Ishikawa (cell line): ENCODE measurements around the gene FASN.

Experiments used
- CEBPB ChIP-seq: IDR thresholded peaks from 2 replicates; pipeline ENCODE4 v1.6.1; 2012
- CREB1 ChIP-seq: IDR thresholded peaks from 2 replicates; pipeline ENCODE4 v1.6.1; 2012; ENCODE audit warnings: low read depth
- EGR1 ChIP-seq: IDR thresholded peaks from 2 replicates; pipeline ENCODE4 v1.6.1; 2012
- EP300 ChIP-seq: IDR thresholded peaks from 2 replicates; pipeline ENCODE4 v1.6.1; 2012; ENCODE audit warnings: borderline replicate concordance
- FOXM1 ChIP-seq: IDR thresholded peaks from 2 replicates; pipeline ENCODE4 v1.6.1; 2012; ENCODE audit warnings: low read depth, borderline replicate concordance
- MAX ChIP-seq: IDR thresholded peaks from 2 replicates; pipeline ENCODE4 v1.6.1; 2012
- NFIC ChIP-seq: IDR thresholded peaks from 2 replicates; pipeline ENCODE4 v1.6.1; 2012
- RAD21 ChIP-seq: IDR thresholded peaks from 2 replicates; pipeline ENCODE4 v1.6.1; 2012; ENCODE audit warnings: low read depth
- REST ChIP-seq: IDR thresholded peaks from 2 replicates; pipeline ENCODE4 v1.6.1; 2012; ENCODE audit warnings: low read depth, mild to moderate bottlenecking
- TAF1 ChIP-seq: IDR thresholded peaks from 2 replicates; pipeline ENCODE4 v1.6.1; 2012; ENCODE audit warnings: low read depth, mild to moderate bottlenecking
- TCF12 ChIP-seq: IDR thresholded peaks from 2 replicates; pipeline ENCODE4 v1.6.1; 2012; ENCODE audit warnings: low read depth
- TEAD4 ChIP-seq: IDR thresholded peaks from 2 replicates; pipeline ENCODE4 v1.6.1; 2012
- USF1 ChIP-seq: IDR thresholded peaks from 2 replicates; pipeline ENCODE4 v1.6.1; 2012
- YY1 ChIP-seq: IDR thresholded peaks from 2 replicates; pipeline ENCODE4 v1.6.1; 2012; ENCODE audit warnings: low read depth
- ZBTB7A ChIP-seq: IDR thresholded peaks from 2 replicates; pipeline ENCODE4 v1.6.1; 2012; ENCODE audit warnings: low read depth

The FASN gene

GRCh38 chr17:82126556-82127314 is 28.7 kb upstream of the FASN start:
- TF ChIP-seq TEAD4 (no peak), FOXM1 (no peak), CREB1 (no peak), EP300 (no peak), REST (no peak), TAF1 (no peak), USF1 (no peak), CEBPB (no peak), ZBTB7A (no peak), RAD21 (no peak), TCF12 (no peak), EGR1 (no peak), NFIC (no peak)

- no peak for TF ChIP-seq ZBTB7A
- no peak for TF ChIP-seq CREB1
- no peak for TF ChIP-seq RAD21
- no peak for TF ChIP-seq FOXM1
Observed at GRCh38 chr17:82124101-82124500, 26.1 kb upstream of the FASN start.

- TF ChIP-seq CREB1 (no peak), YY1 (no peak), USF1 (no peak), EGR1 (no peak)
Observed at GRCh38 chr17:82121660-82122629, 23.9 kb upstream of the FASN start.

- TF ChIP-seq USF1 (no peak), ZBTB7A (no peak), EGR1 (no peak)
Observed at GRCh38 chr17:82121246-82121645, 23.2 kb upstream of the FASN start.

- TF ChIP-seq TEAD4, result no peak
- no peak for TF ChIP-seq TAF1
- no peak for TF ChIP-seq ZBTB7A
- TF ChIP-seq FOXM1, result no peak
- no peak for TF ChIP-seq TCF12
- TF ChIP-seq CREB1, result no peak
- no peak for TF ChIP-seq RAD21
- TF ChIP-seq USF1, result no peak
- TF ChIP-seq REST, result no peak
- no peak for TF ChIP-seq MAX
- no peak for TF ChIP-seq NFIC
- no peak for TF ChIP-seq CEBPB
- no peak for TF ChIP-seq EGR1
- no peak for TF ChIP-seq EP300
- no peak for TF ChIP-seq YY1
Observed at GRCh38 chr17:82120148-82120547, 22.1 kb upstream of the FASN start.
